Thyroid gland (tissue), 4 donors: ENCODE data around the gene ZNF724.

Experiments used
- CTCF ChIP-seq, 6 experiments: fragments of 200-600 bp in 3 of 6; fragments of 450-650 bp in 3 of 6; sonication (generic) in 3 of 6; IDR thresholded peaks; one replicate each; pipeline ENCODE4 v1.5.1; 2016 to 2019; ENCODE audit warnings: antibody characterized with exemption in 6 of 6, mild to moderate bottlenecking in 2 of 6, inconsistent platforms in 1 of 6, moderate library complexity in 1 of 6
- POLR2A ChIP-seq, 2 donors: fragments of 450-650 bp; IDR thresholded peaks; one replicate each; pipeline ENCODE4 v1.6.1; 2017; ENCODE audit warnings: antibody characterized with exemption in 2 of 2, mild to moderate bottlenecking in 2 of 2, moderate library complexity in 1 of 2

GRCh38 chr19:23183251-23183650 is 66.9 kb downstream of the ZNF724 start:
- TF ChIP-seq CTCF (IDR thresholded peaks at IDR 0.05) (no peak), POLR2A (IDR thresholded peaks at IDR 0.05) (no peak)
